GM18858 (cell line): Measurements from ENCODE around the gene CLIC1.

Experiments
- ATAC-seq: cut with Tn5 transposase; IDR thresholded peaks from one replicate; pipeline ENCODE4 v1.9.1; 2021; ENCODE audit not compliant: unreplicated experiment

CLIC1 gene

DNA sequence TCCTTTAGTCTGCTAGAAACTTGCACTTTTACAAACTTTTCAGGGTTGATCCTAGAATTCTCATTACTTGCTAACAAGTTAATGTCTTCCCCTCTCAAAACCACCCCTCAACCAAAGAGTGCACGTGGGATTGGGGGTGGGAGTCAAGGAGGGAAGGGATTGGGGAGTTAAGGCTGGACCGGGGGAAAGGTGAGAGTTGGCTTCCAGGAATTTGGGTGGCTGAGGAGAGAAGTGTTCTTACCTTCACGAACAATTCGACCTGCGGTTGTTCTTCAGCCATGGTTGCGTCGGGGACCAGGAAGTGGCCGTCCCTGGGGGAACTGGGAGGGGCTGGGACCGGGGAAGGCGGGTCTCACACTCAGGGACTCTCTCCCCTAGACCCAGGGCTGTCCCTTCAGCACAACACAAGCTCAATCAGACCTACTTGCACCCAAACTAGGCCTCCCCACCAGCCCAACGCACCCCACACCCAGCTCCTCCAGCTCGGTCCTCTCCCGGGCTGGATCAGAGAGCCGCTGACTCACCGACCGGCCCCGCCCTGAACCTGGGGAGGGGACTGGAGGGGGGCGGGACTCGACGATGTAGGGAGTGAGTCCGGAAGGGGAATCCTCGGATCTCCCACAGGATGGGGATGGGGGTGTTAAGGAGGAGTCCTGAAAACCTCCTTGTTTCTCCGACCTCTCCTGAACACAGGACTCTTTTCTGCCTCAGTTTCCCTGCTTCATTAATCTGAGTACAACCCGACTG, at the start of gene CLIC1:
TSS of gene CLIC1 (minus strand) at position 510 of the 747 bp plus-strand sequence. CDS start at position 280, 230 bp downstream.
- no peak for ATAC-seq

DNA sequence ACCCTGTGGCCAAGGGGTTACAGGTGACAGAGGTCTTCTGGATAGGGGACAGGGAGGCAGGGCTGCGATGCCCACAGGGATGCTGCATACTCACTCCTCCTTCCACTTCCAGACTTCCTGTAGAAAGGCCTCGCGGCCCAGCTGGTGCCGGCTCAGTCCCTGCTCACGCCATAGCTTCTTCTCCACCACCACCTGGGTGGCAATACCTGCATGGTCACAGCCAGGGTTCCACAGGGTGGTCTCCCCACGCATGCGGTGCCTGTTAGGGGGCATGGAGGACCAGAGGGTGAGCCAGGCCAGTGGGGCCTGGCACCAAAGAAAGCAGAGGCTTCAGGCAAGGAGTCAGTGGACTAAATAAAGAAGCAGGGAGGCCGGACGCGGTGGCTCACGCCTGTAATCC, 49.1 kb upstream of the CLIC1 start:
- ATAC-seq = no peak

DNA sequence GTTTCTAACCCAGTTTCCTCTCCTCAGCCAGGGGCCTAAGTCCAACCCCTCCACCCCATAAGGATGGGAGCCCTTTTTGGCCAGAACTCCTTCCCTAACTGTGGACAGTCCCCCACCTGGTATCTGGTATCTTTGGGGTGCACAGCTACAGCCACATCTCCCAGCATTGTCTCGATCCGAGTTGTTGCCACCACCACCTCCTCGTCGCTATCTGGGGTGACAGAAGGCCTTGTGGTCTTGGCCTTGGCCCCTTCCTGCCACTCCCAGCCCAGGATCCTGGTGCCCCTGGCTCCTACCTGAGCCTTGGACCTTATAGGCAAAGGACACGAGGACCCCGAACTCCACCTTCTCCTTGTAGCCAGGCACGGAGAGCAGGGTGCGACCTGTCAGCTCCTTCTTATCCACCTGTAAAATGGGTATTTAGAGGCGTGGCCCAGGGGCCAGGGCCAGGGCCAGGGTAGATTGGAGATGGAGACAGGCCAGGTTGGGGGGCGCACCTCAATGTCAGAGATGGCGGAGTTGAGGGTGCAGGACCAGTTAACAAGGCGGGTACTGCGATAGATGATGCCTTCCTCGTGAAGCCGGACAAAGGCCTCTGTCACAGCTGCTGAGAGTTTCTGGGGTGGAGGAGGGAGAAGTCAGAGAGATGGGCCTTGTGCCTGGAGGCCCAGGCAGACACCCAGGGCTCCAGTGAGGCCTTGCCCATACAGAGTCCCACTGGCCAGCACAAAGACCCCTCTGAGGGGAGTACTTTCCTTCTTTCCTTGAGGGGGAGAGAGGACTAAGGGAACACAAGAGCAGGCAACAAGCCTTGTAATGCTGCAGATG, 48.0 kb upstream of the CLIC1 start:
- ATAC-seq = no peak

DNA sequence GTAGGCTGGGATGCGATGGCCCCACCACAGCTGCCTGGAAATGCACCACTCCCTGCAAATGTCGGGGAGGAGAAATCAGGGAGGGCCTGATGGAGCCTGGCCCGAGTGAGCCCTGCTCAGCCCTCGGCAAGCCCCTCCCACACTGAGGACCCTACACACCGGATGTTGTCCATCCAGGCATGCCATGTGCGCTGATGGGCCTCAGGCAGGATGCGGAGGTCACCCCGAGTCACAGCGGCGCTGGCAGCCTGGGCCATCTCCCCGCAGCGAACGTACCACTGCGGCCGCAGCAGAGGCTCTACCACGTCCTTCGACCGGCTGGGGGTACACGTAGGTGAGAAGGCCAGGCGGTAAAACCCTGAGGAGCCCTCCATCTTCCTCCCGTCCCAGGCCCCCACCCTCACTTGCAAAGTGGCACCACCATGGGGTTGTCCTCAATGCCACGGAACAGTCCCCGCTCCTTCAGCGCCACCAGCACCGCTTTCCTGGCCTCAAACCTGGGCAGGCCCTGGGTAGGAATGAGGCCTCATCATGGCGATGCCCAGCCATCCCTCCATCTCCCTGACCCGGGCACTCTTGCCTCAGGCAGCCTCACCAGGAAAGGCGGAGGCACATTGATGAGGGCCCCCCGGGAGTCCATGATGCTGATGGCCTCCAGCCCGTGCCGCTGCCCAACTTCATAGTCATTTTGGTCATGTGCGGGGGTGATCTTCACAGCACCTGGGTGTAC, 46.0 kb upstream of the CLIC1 start:
- ATAC-seq = no peak

DNA sequence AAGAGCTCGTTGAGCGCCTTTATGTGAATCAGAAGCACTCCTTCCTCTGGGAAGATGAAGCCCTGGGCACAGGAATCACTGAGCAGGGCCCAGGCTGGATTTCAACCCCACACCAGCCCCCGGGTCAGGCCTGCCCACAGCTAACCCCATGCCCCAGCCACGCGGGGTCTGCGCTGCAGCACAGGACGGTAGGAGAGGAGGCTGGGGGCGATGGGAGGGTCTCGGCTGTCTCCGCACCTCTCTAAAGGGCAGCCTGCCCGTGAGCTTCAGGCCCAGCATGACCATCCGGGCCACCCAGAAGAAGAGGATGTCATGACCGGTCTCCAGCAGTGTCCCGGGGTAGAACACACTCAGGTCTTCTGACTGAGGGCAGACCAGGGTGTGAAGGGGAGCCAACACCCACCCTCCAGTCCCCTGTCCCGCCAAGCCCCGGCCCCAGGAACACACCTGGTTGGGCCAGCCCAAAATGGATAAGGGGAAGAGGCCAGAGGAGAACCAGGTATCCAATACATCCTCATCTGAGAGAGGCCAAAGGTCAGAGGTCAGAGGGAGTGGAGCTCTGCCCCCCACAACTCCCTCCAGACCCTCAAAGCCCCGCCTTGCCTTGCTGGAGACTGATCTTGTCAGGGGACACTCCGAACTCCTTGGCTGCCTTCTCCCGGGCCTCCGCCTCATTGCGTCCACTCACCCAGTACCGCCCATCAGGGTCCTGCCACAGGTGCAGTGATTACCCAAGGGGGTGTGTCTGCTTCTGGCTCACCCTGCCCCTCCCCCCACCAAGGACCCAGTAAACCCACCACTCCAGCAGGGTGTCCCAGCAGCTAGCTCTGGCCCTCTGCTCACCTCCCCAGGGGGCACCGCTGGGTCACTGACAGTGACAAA, 45.2 kb upstream of the CLIC1 start:
- ATAC-seq = no peak

DNA sequence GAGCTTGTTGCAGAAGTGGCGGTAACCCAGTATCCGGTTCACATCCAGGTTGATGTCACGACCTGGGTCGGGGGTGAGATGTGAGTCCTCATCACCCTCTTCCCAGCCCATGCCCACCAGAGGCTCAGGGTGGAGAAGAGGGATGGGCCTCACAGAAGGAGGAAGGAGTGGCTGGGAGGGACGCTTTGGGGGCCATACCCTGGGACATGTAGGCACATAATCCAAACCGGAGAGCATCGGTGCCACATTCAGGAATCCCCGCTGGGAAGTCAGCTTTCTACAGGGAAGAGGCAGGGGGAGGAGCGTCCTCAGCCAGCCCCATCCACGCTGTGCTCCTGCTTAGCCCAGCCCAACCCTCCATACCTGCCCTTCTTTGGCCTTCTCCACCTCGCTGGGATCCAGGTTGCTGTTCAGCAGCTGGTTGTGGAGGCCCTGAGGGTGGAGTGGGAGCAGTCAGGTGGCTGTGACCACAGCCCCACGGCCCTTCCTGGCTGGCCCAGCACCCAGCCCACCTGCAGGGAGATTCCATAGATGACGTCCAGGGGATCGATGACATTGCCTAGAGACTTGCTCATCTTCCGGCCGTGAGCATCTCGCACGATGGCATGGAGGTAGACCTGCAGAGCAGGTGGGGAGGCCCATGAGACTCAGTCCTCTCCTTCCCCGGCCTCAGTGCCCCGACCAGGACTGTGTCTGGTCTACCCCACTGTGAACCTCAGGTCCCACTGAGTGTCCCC, 44.3 kb upstream of the CLIC1 start:
- no peak for ATAC-seq

DNA sequence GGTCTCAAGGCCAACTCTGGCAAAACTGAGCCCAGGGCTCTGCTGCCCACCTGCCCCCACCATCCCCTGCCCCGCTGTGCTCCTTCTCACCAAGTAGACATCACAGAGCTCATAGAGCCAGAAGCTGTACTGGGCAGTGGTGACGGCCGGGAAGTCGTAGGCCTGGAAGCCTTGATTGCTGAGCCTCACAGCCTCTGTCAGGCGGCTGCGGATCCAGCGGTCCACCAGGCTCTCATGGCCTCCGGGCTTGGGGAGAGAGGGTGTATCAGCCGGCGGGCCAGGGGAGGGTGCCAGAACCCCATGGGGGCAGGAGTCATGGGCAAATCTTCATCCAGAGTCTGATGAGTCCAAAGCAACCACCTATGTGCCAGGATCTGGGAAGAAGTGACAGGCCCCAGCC, 43.6 kb upstream of the CLIC1 start:
- no peak for ATAC-seq

DNA sequence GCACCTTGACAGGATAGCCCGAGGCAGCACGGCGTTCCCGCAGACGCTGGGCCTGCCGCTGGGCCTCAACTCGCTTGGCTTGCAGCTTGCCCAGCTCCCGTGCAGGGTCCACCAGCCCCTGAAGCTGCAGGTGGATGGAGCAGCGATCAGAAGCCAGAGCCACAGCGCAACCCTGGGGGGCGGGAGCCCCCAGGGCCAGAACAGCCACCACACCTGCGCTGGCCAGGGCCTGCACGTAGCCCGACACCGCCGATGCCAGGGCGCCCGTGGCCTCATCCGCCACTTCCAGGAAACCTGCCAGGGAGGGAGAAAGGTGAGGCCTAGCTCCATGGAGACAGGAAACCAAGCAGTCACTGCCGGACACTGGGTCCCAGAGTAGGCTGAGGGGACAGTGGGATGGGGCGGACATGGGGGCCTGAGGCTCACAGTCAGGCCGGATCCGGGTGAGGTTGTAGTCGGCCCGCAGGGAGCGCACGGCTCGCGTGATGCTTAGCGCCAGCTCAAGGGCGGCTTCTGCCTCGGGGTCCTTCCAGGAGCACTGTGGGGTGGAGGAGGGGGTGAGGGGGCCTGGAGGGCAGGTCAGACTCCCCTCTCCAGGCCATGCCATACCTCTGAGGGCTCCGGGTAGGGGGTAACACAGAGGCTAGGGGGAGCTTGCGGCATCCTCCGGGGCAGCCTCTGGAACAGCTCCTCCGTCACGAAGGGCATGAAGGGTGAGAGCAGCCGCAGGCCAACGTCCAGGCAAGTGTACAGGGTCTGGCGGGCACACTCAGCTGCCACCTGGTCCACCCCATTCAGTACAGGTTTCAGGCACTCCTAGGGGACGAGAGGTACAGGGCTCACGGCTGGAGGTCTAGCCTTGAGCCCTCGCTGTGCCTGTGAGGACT, 42.9 kb upstream of the CLIC1 start:
- no peak for ATAC-seq

DNA sequence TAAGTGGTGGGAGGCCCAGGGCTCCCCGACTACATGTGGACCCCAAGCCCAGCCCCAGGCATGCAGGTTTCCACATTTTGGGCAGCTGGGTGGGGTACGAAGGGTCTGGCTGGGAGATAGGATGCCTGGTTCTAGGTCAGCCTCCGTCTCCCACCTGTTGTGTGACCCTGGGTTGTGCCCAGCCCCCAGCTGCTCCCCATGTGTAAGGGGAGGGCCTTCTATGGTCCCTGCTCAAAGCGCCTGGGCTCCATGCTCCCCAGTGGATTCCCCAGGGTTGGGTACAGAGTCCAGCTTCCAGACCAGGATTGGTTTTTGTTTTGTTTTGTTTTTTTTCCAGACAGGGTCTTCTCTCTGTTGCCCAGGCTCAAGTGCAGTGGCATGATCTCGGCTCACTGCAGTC, 41.9 kb upstream of the CLIC1 start:
- no peak for ATAC-seq

DNA sequence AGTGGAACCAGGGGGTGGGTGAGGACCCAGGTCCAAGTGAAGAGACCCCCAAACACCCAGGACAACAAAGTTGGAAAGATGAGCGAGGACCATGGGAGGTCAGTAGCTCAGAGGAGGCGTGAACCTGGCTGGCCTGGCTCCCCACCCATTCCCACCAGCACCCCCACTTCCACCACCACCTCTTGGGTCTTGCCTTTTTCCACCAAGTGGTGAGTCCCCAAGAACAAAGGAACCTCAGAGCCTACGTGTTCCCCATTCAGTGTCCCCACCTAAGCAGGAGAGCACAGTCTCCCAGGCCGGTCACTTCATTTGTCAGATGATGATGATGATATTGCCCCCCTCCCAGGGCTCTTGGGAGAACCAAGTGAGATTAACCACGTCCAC, 41.3 kb upstream of the CLIC1 start:
- ATAC-seq = no peak

DNA sequence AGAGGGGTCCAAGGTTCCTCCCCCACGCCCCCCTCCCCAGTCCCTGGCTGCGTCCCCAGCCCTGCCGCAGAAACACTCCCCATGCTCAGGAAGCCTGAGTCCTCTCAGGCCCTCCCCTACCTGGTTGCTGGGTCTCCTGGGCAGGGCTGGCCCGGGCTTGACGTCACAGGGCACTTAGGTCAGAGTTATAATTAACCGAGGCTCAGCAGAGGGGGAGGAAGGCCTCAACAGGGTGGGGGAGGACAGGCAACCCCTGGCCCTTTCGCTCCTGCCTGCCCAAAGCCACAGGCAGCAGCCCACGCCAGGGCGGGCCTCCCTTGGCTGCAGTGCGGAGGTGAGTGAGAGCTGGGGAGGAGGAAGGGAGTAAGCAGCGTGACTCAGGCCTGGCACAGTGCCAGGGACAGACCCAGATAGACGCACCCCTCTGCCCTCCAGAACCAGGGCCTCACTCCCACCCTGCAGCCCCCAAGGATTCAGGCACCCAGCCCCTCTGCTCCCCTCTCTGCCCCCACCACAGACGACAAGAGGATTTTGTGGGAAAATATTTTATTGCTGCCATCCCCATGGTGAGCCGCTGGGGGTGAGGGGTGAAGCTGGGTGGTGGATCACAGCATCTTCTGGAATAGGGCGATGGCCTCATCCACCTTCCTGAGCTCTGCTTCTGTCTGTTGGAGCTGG, 40.8 kb upstream of the CLIC1 start, which contains the start of gene VWA7:
TSS of gene VWA7 (minus strand) at position 340 of the 678 bp plus-strand sequence. CDS start 549 bp downstream, outside the sequence.
- no peak for ATAC-seq

DNA sequence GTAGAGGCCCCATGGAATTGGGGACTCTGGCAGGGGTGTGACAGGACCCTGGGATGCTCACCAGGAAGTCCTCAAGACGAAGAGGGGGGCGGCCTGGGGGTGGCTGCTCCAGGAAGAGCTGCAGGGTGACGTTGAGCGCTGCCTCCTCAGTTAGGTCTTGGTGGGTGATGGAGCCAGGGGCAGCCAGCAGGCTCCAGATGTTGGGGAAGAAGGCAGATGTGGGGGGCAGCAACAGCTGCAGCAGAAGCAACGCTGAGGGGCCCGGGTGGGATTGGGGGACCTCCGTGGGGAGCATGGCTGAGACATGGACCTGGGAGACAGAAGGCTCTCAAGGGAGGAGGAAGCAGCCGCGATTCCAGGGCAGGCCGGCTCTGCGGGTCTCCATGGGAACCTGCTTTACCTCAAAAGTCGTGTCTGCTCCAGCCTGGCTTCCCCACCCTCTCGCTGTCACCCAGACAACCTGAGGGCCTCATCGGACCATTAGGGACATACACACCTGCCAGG, 40.2 kb upstream of the CLIC1 start:
- ATAC-seq = no peak

DNA sequence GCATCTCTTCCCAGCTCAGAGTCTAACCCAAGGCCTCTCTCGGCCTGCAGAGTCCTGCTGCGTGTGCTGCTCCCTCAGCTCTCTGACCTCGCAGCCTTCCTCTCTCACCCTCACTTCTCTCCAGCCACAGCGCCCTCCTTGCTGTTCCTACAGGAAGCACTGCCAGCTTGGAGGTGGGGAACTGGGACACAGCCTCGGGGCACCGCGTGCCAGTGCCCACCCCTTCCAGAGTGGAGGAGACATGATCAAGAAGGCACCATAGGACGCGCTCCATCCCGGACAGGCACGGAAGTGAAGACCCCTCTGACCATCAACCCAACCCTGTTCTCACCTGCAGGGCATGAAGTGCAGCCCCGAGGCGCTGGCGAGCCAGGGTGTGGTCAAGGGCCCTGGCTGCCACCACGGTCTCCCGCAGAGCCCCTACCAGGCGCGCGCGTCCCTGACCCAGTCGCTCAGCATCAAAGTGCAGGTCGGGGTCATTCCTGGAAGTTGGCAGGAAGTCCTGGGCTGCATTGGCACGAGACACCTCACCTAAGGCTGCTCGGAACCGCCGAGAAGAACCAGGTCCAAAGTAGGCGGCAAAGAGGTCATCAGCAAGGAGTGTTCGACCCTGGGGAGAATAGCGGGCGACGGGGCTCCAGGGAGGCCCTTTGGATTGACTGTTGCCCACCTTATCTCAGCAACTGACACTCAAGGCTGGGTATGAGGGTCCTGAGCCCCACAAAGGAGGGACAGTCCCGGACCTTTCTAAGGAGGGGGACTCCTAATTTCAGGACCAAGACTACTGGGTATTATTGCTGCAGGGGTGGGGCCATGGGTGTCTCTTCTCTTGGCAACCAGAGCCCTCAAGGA, 39.5 kb upstream of the CLIC1 start:
- no peak for ATAC-seq

DNA sequence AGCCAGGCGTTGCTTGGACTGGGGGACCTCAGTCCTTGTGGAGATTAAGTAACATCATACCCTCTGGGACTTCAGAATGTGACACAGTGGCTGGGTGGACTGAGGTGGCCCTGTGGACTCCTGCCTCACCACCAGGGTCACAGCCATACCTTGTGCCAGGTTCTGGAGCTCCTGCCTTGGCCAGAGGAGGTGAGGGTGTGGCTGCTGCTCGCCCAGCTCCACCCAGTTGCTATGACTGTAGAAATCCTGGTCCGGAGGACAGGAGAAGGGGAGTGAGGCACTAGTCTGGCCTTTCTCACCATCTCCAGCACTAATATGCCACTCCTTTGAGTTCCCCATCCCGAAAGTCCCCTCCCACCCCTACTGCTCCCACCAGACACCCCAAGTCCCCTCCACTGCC, 38.9 kb upstream of the CLIC1 start:
- no peak for ATAC-seq

DNA sequence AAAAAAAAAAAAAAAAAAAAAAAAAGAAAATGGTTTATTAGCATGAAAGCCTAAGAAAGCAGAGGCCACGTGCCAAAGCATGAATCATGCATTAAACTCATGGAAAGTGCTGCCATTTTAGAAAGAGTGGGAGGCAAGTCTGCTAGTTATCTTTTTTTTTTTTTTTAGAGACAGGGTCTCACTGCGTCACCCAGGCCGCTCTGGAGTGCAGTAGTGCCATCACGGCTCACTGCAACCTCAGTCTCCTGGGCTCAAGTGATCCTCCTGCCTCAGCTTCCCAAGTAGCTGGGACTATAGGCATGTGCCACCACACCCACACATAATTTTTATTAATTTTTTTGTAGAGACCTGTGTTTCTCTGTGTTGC, 35.6 kb upstream of the CLIC1 start:
- ATAC-seq = no peak

DNA sequence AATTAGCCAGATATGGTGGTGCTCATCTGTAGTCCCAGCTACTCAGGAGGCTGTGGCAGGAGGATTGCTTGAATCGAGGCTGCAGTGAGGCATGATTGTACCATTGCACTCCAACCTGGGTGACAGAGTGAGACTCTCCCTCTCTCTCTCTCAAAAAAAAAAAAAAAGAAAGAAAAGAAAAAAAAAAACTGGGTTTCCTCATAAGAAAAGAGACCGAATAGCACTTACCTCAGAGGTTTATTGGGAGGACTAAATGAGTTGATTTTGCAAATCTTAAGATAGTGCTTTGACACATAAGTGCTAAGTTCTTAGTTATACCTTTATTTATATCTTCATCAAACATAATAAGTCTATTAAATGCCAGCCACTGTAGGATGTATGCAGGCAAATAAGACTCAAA, 34.5 kb upstream of the CLIC1 start:
- no peak for ATAC-seq

DNA sequence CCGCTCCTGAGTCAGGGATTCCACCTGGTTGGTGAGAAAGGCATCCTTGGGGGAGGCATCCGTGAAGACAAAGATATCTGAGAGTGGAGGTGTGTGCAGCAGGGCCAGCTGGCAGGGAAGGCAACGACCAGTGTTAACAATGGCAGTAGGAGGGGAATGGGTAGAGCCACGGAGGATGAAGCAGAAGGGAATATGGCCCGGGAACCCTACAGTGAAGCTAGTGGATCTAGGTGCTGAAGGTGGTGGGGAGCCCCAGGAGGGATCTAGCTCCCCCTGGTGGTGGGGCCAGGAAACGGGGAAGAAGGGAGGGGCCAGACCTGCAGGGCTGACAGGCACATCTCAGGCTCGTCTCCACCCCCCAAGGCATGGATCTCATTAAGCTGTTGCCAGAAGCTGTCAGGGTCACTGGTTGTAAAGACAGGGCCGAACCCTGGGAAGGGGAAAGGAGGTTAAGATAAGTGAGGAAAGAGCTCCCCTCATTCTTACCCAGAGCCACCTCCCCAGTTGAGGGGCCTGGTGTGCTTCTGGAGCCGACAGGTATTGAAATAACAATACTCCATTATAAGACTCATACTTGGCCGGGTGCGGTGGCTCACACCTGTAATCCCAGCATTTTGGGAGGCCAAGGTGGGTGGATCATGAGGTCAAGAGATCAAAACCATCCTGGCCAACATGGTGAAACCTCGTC, 33.5 kb upstream of the CLIC1 start:
- no peak for ATAC-seq
